HG02943 (cell line): ENCODE data around the gene POLE.

Source experiments
- ATAC-seq: cut with Tn5 transposase; IDR thresholded peaks from one replicate; pipeline ENCODE4 v1.9.1; 2021; ENCODE audit warnings: mild to moderate bottlenecking, low read depth, moderate library complexity; ENCODE audit not compliant: unreplicated experiment

The POLE gene, protein sequence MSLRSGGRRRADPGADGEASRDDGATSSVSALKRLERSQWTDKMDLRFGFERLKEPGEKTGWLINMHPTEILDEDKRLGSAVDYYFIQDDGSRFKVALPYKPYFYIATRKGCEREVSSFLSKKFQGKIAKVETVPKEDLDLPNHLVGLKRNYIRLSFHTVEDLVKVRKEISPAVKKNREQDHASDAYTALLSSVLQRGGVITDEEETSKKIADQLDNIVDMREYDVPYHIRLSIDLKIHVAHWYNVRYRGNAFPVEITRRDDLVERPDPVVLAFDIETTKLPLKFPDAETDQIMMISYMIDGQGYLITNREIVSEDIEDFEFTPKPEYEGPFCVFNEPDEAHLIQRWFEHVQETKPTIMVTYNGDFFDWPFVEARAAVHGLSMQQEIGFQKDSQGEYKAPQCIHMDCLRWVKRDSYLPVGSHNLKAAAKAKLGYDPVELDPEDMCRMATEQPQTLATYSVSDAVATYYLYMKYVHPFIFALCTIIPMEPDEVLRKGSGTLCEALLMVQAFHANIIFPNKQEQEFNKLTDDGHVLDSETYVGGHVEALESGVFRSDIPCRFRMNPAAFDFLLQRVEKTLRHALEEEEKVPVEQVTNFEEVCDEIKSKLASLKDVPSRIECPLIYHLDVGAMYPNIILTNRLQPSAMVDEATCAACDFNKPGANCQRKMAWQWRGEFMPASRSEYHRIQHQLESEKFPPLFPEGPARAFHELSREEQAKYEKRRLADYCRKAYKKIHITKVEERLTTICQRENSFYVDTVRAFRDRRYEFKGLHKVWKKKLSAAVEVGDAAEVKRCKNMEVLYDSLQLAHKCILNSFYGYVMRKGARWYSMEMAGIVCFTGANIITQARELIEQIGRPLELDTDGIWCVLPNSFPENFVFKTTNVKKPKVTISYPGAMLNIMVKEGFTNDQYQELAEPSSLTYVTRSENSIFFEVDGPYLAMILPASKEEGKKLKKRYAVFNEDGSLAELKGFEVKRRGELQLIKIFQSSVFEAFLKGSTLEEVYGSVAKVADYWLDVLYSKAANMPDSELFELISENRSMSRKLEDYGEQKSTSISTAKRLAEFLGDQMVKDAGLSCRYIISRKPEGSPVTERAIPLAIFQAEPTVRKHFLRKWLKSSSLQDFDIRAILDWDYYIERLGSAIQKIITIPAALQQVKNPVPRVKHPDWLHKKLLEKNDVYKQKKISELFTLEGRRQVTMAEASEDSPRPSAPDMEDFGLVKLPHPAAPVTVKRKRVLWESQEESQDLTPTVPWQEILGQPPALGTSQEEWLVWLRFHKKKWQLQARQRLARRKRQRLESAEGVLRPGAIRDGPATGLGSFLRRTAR (N-terminal part only)

DNA sequence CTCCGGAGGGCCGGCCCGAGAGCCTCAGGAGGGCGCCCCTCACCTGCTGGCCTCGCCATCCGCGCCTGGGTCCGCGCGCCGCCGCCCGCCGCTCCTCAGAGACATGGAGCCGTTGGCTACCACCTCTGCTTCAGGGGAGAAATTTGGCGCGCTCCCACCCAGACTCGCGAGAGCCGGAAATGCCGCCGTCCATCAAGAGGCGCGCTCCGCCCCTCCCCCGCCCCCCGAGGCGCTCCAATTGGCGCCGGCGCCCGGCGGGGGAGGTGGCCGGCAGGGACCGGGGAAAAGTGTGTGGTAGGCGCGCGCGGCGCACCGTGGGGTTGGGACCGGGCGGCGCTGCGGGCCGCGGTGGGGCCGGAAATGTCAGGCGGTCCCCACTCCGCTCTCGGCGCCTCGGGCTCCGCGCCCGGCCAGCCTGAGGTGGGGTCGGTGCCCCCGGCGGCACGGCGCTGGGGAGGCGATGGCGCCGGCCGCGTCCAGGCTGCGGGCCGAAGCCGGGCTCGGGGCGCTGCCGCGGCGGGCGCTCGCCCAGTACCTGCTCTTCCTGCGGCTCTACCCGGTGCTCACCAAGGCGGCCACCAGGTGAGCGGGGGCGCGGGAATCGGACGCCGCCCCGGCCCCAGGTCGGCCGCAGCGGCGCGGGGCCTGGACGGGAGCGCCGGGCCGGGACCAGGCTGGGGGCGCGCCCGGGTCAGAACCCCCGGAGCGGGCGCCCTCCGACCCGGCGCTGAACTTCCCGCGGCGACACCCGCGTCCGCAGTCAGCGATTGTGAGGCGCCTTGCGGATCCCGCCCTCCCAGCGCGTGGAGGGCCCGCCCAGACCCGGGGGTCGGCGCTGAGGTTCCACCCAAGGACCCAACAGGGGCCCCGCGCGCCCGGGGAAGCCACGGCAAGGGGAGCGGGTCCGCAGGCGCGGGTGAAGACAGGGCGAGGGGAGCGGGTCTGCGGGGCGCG lies at the start of gene POLE, which contains the start of gene PXMP2:
POLE (minus strand) TSS at position 132 of the 954 bp plus-strand sequence; CDS start at position 105, 27 bp downstream.
PXMP2 (plus strand) TSS at position 377 of the 954 bp plus-strand sequence; CDS start at position 461, 84 bp downstream.
- ATAC-seq, result peak; percentile 91

DNA sequence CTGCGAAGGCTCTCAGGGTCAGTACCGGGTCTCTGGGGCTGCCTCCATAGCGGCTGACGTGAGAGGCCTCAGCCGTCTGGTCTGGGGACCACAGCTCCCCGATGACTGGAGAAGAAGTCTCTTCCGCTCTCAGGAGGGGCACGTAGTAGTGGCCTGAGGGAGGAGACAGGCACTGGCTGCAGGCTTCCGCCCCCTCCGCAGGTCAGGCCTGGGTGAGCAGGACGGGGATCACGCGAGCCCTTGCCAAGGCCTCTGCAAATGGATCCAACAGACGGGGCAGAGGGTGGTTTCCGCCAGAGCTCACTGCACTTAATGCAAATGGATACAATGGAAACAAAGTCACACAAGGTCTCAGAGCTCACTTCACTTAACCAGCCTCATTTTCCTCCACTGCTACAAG lies 49.8 kb upstream of the POLE start:
- no peak for ATAC-seq

DNA sequence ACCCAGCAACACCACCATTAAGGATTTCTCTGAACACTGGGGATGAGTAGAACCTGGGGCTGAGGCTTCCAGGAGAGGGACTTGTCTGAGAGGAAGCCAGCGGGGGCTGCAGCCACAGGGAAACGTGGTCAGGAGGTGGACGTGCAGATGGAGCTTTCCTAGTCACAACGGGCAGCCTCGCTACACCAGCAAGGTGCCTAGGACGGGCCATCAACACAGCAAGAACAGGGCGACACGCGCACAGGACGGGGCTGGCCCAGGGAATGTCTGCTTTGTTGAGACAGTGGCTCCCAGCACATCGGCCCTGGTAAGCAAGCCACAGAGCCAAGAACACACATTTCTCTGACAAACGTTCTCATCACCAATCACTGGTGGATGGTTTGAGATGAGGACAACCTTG lies 49.2 kb upstream of the POLE start:
- ATAC-seq, result no peak

DNA sequence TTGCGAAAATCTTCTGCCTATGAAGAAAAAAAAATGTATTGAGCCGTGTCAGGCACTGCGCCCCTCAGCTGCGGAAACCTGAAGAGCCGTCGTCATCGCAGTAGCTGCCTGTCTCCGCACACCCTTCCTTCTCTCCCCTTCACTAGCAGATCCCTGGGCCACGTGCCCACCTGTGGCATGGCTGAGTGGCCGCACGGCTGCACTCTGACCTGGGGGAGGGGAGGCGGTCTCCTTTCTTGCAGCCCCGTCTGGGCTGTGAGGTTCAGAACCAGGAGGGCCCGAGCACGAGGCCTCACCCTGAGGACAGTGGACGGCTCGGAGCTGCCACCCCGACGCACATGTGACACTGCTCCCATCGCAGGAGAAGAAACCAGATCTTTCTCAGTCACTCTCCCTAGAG lies 48.4 kb upstream of the POLE start:
- ATAC-seq, result no peak

DNA sequence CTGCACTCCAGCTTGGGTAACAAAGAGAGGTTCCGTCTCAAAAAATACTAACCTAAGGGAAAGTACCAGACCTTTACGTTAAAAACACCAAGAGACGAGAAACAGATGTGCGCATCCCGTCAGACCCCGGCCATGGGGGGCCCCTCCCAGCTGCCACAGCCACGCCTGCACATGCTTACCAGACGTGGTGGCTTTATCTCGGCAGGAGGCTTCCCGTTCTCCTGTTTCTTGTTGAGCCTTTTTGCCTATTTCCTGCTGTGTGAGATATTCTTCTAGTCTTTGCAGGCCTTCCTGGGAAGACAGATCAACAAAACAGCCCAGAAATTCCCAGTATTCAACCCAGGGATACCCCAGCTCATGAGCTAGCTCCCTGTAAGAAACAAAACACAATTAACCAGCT lies 47.1 kb upstream of the POLE start:
- no peak for ATAC-seq

DNA sequence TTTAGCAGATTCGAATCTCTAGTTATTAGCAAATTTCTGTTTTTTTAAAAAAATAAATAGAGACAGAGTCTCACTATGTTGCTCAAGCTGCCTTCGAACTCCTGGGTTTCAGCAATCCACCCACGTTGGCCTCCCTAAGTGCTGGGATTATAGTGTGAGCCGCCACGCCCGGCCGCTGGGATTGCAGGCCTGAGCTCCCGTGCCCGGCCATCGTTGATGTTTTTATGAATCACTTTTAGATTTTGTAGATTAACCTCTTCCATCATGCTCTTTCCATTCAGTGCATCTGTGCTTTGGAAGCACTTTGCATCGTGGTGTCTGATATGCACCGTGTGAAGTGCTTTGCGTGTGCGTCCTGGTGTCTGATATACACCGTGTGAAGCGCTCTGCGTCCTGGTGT lies 44.4 kb upstream of the POLE start:
- no peak for ATAC-seq

DNA sequence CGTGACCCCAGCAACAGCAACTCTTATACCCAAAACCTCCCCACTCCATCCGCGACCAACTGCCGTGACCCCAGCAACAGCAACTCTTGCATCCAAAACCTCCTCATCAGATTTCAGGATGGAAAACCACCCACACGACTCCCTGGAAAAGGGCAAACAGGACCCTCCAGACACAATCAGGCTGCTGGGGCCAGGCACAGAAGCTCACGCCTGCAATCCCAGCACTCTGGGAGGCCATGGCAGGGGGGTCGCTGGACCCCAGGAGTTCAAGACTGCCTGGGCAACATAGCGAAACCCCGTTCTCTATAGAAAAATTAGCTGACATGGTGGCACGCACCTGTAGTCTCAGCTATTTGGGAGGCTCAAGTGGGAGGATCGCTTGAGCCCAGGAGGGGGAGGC lies 43.2 kb upstream of the POLE start:
- no peak for ATAC-seq

DNA sequence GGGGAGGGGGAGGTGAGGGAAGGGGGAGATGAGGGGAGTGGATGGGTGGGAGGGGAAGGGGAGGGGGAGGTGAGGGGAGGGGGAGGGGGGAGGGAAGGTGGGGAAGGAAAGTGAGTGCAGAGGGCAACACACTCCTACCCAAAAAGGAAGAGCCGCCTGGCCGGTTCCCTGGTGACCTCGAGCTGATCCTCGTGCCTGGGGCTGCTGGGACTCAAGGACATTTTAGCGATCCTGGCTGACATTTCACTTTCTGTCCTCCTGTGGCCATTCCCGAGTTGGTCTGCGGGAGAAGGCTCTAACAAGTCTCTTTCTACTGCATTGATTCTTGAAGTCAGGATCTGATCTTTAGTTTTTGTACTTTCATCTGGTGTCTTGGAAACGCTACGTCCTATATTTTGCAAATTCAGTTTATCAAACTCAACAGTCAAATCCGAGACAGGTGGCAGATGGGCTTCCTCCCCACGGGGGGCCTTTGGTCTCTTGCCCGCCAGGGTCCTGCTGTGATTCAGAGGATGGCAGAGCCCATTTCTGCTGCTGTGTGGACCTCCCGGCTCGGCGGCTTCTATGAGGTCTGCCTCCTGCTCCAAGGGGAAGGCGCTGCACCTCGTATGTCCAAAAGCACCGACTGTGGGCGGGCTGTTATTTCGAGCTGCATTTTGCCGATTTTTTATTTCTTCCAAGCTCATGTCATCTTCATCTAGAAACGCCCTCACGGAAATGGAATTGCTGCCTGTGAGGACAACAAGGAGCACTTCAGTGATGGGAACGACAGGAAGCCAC lies 42.6 kb upstream of the POLE start:
- ATAC-seq, result no peak

DNA sequence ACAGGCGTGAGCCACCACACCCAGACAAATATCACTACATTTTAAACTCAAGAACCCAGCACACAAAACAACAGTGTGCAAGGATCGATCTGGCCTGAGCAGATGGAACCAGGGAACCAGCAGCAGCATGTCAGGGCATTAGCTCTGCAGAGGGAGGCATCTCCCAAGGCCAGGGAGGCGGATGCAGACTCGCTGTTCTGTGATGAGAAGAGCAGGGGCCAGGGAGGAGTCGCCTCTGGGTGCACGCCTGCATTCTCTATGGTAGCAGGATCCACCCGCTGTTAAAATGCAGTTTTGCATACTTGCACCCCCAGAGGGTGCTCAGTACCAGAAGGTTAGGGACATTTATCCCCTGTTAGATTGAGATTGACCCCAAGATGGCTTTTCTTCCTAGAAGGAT lies 41.4 kb upstream of the POLE start:
- ATAC-seq, result no peak

DNA sequence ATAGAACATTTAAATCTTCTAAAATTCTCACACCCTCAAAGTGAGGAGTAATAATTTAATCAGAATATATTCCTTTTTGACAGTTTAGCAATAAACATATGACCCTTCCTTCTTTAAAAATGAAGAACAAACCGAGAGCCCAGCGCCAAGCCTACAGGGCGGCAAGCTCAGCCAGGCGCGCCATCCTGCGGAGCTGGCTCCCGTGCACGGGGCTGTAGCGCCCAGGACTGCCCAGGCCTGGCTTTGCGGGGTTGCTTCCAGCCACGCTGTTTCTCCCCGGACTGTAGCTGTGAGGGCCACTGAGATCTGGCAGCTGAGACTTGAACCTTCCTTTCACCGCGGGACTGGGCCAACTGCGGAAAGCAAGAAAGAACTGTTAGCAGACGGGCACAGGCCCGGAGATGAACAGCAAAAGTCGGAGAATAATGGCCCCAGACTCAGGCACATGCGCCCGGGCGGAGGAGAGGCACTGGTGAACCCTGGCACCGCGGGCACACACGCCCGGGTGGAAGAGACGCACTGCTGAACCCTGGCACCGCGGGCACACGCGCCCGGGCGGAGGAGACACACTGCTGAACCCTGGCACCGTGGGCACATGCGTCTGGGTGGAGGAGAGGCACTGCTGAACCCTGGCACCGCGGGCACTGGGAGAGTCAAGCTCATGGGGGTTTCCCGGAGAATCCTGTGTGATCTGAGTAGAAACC lies 40.1 kb upstream of the POLE start:
- no peak for ATAC-seq

DNA sequence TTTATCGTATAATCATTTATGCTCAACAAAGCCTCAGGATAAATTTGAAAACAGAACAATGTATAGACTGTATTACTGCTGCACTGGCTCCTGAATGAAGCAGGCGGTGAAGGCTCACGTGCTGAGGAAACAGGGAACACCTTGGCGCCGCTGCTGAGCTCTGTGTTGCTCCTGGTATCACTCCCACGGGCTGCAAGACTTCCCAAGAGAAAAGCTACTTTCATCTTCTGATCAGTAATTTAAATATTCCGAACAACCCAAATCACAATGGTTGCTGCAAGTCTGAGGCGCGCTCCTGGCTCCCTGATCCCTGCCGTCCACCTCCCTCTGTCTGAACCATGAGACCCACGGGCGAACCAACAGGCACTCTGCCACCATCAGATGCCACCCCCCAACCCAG lies 39.2 kb upstream of the POLE start:
- ATAC-seq, result no peak

DNA sequence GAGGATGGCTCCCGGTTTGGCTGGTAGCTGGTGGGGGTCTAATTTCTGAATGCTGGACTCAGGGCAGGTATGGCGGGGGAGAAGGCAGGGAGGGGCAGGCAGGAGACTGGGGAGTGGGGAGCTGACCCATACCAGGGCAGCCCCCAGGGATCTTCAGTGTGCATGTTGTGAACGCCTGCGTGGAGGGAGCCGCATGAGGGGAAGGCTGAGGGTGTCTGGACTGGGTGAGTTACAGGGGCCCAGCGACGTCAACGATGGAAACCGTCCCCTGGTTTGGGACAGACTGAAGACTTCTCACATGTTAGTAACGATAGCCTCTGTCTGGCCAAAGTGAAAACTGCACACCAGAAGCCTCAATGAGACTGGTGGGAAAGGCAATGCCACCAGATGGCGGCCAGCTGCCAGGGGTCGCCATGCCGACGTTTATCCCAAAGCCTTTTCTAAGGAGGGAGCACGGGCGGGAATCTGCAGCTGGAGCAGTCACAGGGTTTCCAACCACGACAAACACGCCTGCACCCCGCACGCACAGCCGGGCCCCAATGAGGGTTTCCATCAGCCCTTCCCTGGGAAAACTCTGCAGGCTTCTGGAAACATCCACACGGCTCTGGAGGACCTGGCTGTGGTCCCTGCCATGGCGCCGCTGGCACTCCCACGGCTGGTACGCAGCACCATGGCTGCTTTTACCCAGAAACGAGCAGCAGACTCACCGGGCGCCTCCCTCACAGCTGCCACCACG lies 37.5 kb upstream of the POLE start:
- no peak for ATAC-seq

DNA sequence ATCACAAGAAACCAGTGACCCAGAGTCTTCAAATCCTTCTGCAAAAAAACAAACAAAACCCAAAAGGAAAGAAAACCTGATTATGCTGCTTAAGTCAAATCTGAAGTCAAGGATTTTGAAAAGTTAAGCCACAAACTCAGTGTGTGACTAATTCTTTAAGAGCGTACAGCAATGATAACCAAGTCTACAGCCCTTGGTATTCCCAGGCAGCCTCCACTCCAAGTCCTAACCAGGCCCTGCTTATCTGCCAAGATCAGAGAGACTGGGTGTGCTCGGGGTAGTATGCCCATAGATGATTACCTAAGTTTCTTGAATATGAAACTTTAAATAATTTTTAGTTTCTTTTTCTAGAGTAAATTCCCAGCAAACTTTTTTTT lies 36.6 kb upstream of the POLE start:
- no peak for ATAC-seq

DNA sequence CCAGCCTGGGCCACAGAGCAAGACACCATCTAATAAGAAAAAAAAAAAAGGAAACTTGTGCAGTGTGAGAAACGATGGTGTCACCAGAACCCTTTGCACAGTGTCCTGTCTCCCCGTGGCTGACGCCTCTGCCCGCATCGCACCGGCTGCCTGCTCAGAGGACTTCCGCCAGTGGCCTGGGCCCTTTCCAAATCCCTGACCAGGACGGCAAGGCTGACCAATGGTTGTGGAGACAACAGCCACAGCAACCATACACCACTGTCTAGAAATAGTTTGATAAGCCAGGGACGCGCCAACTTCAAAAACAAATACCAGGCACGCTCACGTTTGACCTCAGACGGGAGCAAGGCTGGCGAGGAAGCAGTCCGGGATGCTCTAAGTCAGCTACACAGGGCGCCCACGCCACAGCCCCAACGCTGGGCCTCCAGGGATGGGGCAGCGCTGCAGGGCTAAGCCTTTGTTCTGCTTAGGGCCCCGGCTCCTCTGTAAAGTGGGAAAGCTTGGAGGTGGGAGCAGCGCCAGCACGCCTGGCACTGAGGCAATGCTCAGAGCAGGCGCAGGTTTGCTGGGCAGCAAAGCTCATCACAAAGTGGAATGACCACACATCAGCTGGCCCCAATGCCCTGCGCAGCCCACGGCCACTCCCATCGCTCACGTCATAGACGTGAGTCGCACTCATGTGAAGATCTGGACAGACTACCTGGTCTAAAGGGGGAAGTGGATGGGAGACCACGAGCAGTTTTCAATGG lies 36.0 kb upstream of the POLE start:
- no peak for ATAC-seq

DNA sequence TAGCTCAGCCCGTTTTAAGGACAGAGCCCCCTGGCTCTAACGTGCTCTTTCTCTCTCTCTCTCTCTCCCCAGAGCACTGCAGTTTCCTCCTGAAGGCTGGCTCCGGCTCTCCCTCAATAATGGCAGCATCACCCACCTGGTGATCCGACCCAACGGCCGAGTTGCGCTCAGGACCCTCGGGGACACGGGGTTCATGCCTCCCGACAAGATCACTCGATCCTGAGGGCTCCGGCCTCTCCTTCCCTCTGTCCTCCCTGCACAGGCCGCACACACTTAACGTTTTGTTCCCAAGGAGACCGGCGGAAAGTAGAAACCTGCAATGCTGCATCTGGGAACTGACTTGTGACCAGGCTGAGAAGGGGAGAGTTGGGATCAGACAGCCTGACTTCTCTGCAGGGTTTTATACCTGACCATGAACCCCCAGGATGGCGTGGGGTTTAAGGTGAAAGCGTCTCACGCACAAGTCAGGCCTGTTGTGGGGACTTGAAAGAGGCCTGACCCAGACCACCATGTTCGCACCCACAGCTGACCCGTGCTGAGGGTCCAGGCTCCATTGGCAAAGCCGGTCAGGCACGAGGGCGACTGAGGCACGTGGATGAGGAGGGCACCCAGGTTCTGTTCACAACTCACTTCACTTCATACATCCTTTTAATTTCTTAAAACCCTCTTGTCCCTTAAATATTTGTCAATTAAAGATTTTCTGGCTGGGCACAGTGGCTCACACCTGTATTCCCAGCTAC lies 33.6 kb upstream of the POLE start:
- ATAC-seq, result no peak

DNA sequence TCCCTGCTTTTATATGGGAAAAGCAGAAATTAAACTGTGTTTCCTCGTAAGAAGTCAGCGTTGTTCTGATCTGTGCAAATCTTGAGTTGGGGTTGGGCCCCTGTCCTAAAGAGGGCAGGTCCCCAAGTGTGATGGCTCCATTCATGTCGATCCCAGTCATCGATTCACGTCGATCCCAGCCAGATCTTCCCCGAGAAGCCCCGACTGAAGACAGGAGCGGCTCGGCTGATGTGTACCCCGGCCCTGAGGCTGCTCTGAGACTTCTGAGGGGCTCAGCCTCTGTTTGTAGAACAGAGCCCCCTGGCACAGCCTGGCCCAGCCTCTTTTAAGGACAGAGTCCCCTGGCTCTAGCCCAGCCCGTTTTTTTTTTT lies 32.8 kb upstream of the POLE start:
- ATAC-seq, result no peak
